ENCODE data around the gene IGF2. TPM values are rescaled to one million over a fixed set of nuclear protein-coding genes. Genes with fewer than 3 reads are reported as not detected.

The IGF2 gene
- total and polyA plus RNA-seq, 2 of the 8 experiments (the other 6 are each of a cell fraction or from before 2014, with no cell fraction given): 0.74 to 1.5 TPM

- 92% methylated on average over 14 of the region's 15 CpGs; no CpG with 5 or more reads in 1 of the 2 experiments for WGBS, 2 experiments (ENCODE audit: extremely low coverage in 1 of 2, insufficient coverage in 1 of 2, insufficient read length in 1 of 2, insufficient replicate concordance in 2 of 2, low coverage in 1 of 2, low lambda C conversion rate in 2 of 2, missing lambda C conversion rate in 1 of 2)
- no peak for FAIRE-seq
Observed at GRCh38 chr11:2180347-2180746, 41.2 kb upstream of the IGF2 start.

More at GRCh38 chr11:2180347-2180746, 41.2 kb upstream of the IGF2 start:
- H2BK5ac ChIP-seq (ENCODE audit: low read depth, low read length): no peak overlapping the region
- no peak overlapping the region for H3K14ac ChIP-seq (ENCODE audit: insufficient read length)
- no peak overlapping the region for H2AFZ ChIP-seq (ENCODE audit: low read length)
- H3K9me3 ChIP-seq (ENCODE audit: insufficient read depth in 2 of 2, low read depth in 1 of 2, low read length in 1 of 2): no peaks in the 10 kb centered on the region
- no peak for TF ChIP-seq JUND (IDR thresholded peaks at IDR 0.05; ENCODE audit: low read length)
- TF ChIP-seq TEAD4 (IDR thresholded peaks at IDR 0.05; ENCODE audit: low read depth, low read length): no peak
- no peak for TF ChIP-seq EP300 (IDR thresholded peaks at IDR 0.05; ENCODE audit: borderline replicate concordance in 1 of 2, low read depth in 2 of 2, low read length in 2 of 2)
- TF ChIP-seq SAP30 (IDR thresholded peaks at IDR 0.05; ENCODE audit: insufficient read depth, insufficient replicate concordance, low read length): no peak
- TF ChIP-seq CHD1 (IDR thresholded peaks at IDR 0.05; ENCODE audit: low read depth, low read length): no peak
- no peak for TF ChIP-seq USF2 (IDR thresholded peaks at IDR 0.05; ENCODE audit: low read length)
- TF ChIP-seq RBBP5 (IDR thresholded peaks at IDR 0.05; ENCODE audit: borderline replicate concordance, low read depth, low read length): no peak
- TF ChIP-seq SUZ12 (IDR thresholded peaks at IDR 0.05; ENCODE audit: low read length): no peak
- no peak for TF ChIP-seq HDAC2 (IDR thresholded peaks at IDR 0.05; ENCODE audit: borderline replicate concordance in 1 of 2, low read depth in 2 of 2, low read length in 2 of 2)
- no peak for TF ChIP-seq ASH2L (IDR thresholded peaks at IDR 0.05; ENCODE audit: low read length)
- no peak for TF ChIP-seq TCF12 (IDR thresholded peaks at IDR 0.05; ENCODE audit: low read depth, low read length)
- no peak for TF ChIP-seq SIX5 (IDR thresholded peaks at IDR 0.05; ENCODE audit: low read depth, low read length)
- no peak for TF ChIP-seq SP1 (IDR thresholded peaks at IDR 0.05; ENCODE audit: low read depth, low read length)
- H3K4me1 ChIP-seq (replicated peaks in 1 of 4; ENCODE audit: control insufficient read depth in 3 of 4, insufficient read depth in 4 of 4, low read length in 3 of 4): no peaks in the 10 kb centered on the region
- H3K4ac ChIP-seq (replicated peaks; ENCODE audit: insufficient read length, low read depth, low read length): no peak overlapping the region
- no peak overlapping the region for H2BK120ac ChIP-seq (replicated peaks; ENCODE audit: low read depth, low read length)
- no peak overlapping the region for H3K23ac ChIP-seq (ENCODE audit: insufficient read length)
- ChIA-PET CTCF (ENCODE audit: partially characterized antibody) (interaction anchor here (1.3 to 1.9 kb wide), 2 partner anchors 13 to 125 kb away, joined by 5 to 6 read pairs; no protein-coding TSS in a partner anchor), POLR2A (ENCODE audit: partially characterized antibody) (no interaction called here)
- H3K79me1 ChIP-seq (ENCODE audit: low read depth, low read length): no peaks in the 10 kb centered on the region
- no peak overlapping the region for H2AK5ac ChIP-seq (ENCODE audit: low read depth, low read length)
- no peak for DNase-seq (ENCODE audit: low read depth in 1 of 2, low spot score in 2 of 2)
- no peak overlapping the region for H3K18ac ChIP-seq (ENCODE audit: extremely low read depth, low read length)
- H3K27me3 ChIP-seq (replicated peaks in 1 of 4; ENCODE audit: control insufficient read depth in 3 of 4, extremely low read depth in 1 of 4, insufficient read depth in 3 of 4, low read length in 3 of 4): peaks cover 0 to 3% (median under 1%) of the 10 kb centered on the region in 4 experiments; a peak in 1 of 7 replicates
- H4K8ac ChIP-seq (ENCODE audit: extremely low read depth, insufficient read depth, low read length): no peak overlapping the region
- H2BK20ac ChIP-seq (ENCODE audit: low read length): no peak overlapping the region
- H3K27ac ChIP-seq (ENCODE audit: low read depth, low read length): no peak overlapping the region
- no peak overlapping the region for H3K9ac ChIP-seq (replicated peaks in 1 of 4; ENCODE audit: extremely low read depth in 1 of 4, low read depth in 3 of 4, low read length in 3 of 4)
- H4K91ac ChIP-seq (replicated peaks; ENCODE audit: insufficient read length, low read length): no peak overlapping the region
- no peaks in the 10 kb centered on the region for H3K23me2 ChIP-seq (ENCODE audit: low read depth, low read length)
- H2BK15ac ChIP-seq (ENCODE audit: low read length): no peak overlapping the region
- no peaks in the 10 kb centered on the region for H3K36me3 ChIP-seq (ENCODE audit: control insufficient read depth in 2 of 4, insufficient read depth in 4 of 4, low read length in 3 of 4)
- no peak overlapping the region for H3K56ac ChIP-seq (replicated peaks; ENCODE audit: insufficient read length, low read depth, low read length)
- H2BK12ac ChIP-seq (ENCODE audit: low read depth, low read length): no peak overlapping the region
- H3K4me3 ChIP-seq (ENCODE audit: extremely low read depth in 1 of 4, insufficient read depth in 2 of 4, low read depth in 3 of 4, low read length in 4 of 4): no peak overlapping the region
- no peak overlapping the region for H4K5ac ChIP-seq (ENCODE audit: insufficient read length, low read depth, low read length)
- H3K4me2 ChIP-seq (ENCODE audit: insufficient read depth in 1 of 2, low read depth in 2 of 2, low read length in 2 of 2): no peak overlapping the region
- H3K79me2 ChIP-seq (ENCODE audit: control insufficient read depth in 1 of 2, insufficient read depth in 2 of 2, low read length in 2 of 2): no peaks in the 10 kb centered on the region
- H4K20me1 ChIP-seq (replicated peaks in 1 of 2; ENCODE audit: control insufficient read depth in 1 of 2, insufficient read depth in 2 of 2, low read length in 2 of 2): peaks cover 0 to 8% of the 10 kb centered on the region in 2 experiments

All from H1 (cell line).